Esophagus squamous epithelium (tissue), 5 donors: ENCODE measurements around the gene DNAH1. TPM values are rescaled to one million over a fixed set of nuclear protein-coding genes. Genes with fewer than 3 reads are reported as not detected.

ENCODE experiments used
- DNase-seq: peaks from one replicate; lab custom pipeline; 2025; lab: John Stamatoyannopoulos, UW
- H3K27ac ChIP-seq, 4 donors: fragments of 200-600 bp; sonication (generic); one replicate each; pipeline ENCODE4 v1.5.1; 2016 to 2019; ENCODE audit warnings: mild to moderate bottlenecking in 1 of 4
- H3K27me3 ChIP-seq, 4 donors: fragments of 200-600 bp; sonication (generic); 1 replicate in 3 of 4; 2 replicates in 1 of 4; pipeline versions ENCODE4 v1.5.1 to v1.6.0; 2017 to 2021; ENCODE audit warnings: antibody characterized with exemption in 1 of 4
- H3K36me3 ChIP-seq, 3 donors: fragments of 200-600 bp; sonication (generic); one replicate each; pipeline ENCODE4 v1.5.1; 2016 to 2019
- H3K4me1 ChIP-seq, 3 donors: fragments of 200-600 bp; sonication (generic); one replicate each; pipeline ENCODE4 v1.5.1; 2017 to 2019
- H3K4me3 ChIP-seq, 4 donors: fragments of 200-600 bp; sonication (generic); 1 replicate in 3 of 4; 2 replicates in 1 of 4; pipeline ENCODE4 v1.5.1; 2016 to 2019; ENCODE audit warnings: mild to moderate bottlenecking in 2 of 4, moderate library complexity in 1 of 4
- H3K9me3 ChIP-seq, 3 donors: fragments of 200-600 bp; sonication (generic); one replicate each; pipeline ENCODE4 v1.5.1; 2016 to 2019
- CTCF ChIP-seq, 6 experiments: fragments of 450-650 bp in 4 of 6; fragments of 200-600 bp in 2 of 6; sonication (generic) in 2 of 6; IDR thresholded peaks; one replicate each; pipeline ENCODE4 v1.5.1; 2016 to 2019; ENCODE audit warnings: antibody characterized with exemption in 6 of 6, mild to moderate bottlenecking in 4 of 6, moderate library complexity in 4 of 6
- POLR2A ChIP-seq, 4 donors: fragments of 450-650 bp; IDR thresholded peaks; one replicate each; pipeline ENCODE4 v1.6.1; 2017; ENCODE audit warnings: antibody characterized with exemption in 4 of 4, mild to moderate bottlenecking in 4 of 4, moderate library complexity in 3 of 4
- WGBS, 2 donors: methylation state at CpG; one replicate each; pipeline ENCODE4 v1.1.5; 2018; 5-methylcytosine and 5-hydroxymethylcytosine counted together
- intact Hi-C: fragments of 100-400 bp; cut with DNase I; formaldehyde crosslinking; loops from one replicate; pipeline ENCODE4 v1.15.0; 2022
- total RNA-seq, 4 donors: library from RNA; depleted of rRNA; stranded (reverse); fragments of >200 nt; gene quantifications; one replicate each; pipeline ENCODE4 v1.1.0, GENCODE V29; 2016
- donor health status: DM: yes; HTN: yes; CAD: no.

The DNAH1 gene
- total RNA-seq, 4 donors from 2014 or later, result 1.3 to 5.9 (median 1.9) TPM

GRCh38 chr3:52339612-52340011 lies 23.5 kb downstream of the DNAH1 start:
- no peak for DNase-seq
- no peak overlapping the region for H3K27ac ChIP-seq
- H3K4me3 ChIP-seq, result no peak overlapping the region
- no peaks in the 10 kb centered on the region for H3K9me3 ChIP-seq
- no peaks in the 10 kb centered on the region for H3K4me1 ChIP-seq
- no peaks in the 10 kb centered on the region for H3K27me3 ChIP-seq
- TF ChIP-seq POLR2A (IDR thresholded peaks at IDR 0.05), result no peak
- peak in 5 of 6 experiments; percentile 63 to 76 (median 71) for TF ChIP-seq CTCF (IDR thresholded peaks at IDR 0.05)
- H3K36me3 ChIP-seq, result peaks cover 0 to 20% (median 0%) of the 10 kb centered on the region in 3 donors
- intact Hi-C loops, result loop anchor here (5.0 kb wide), 1 partner anchor 117 kb away; no protein-coding TSS in a partner anchor
- WGBS, 2 donors, result 1 to 2% methylated on average over 3 of the region's 3 CpGs

- intact Hi-C loops, result loop anchor here (5.0 kb wide), 1 partner anchor 119 kb away; no protein-coding TSS in a partner anchor
- no peak for TF ChIP-seq CTCF (IDR thresholded peaks at IDR 0.05)
- TF ChIP-seq POLR2A (IDR thresholded peaks at IDR 0.05), result no peak
- Histone ChIP-seq H3K36me3 (peaks cover 0 to 25% (median 0%) of the 10 kb centered on the region in 3 donors), H3K4me1 (peaks cover under 1 to 9% (median 4%) of the 10 kb centered on the region in 3 donors), H3K9me3 (no peaks in the 10 kb centered on the region), H3K4me3 (no peak overlapping the region), H3K27me3 (no peaks in the 10 kb centered on the region), H3K27ac (no peak overlapping the region)
- DNase-seq, result no peak
- WGBS, 2 donors, result 73% methylated on average over 3 to 5 of the region's 5 CpGs
These were observed 25.0 kb downstream of the DNAH1 start for GRCh38 chr3:52341123-52341522.

- H3K9me3 ChIP-seq, result no peaks in the 10 kb centered on the region
- H3K27ac ChIP-seq, result no peak overlapping the region
- peaks cover 6 to 32% (median 13%) of the 10 kb centered on the region in 3 donors for H3K4me1 ChIP-seq
- no peak overlapping the region for H3K4me3 ChIP-seq
- TF ChIP-seq POLR2A (IDR thresholded peaks at IDR 0.05) (no peak), CTCF (IDR thresholded peaks at IDR 0.05) (no peak)
- intact Hi-C loops, result loop anchor here (5.0 kb wide), 1 partner anchor 122 kb away; no protein-coding TSS in a partner anchor
- H3K27me3 ChIP-seq, result no peaks in the 10 kb centered on the region
- DNase-seq, result no peak
- WGBS, 2 donors, result 95 to 100% methylated on average over 4 to 9 of the region's 11 CpGs
- peaks cover 0 to 34% (median 0%) of the 10 kb centered on the region in 3 donors for H3K36me3 ChIP-seq
These were observed 28.0 kb downstream of the DNAH1 start for GRCh38 chr3:52343946-52344600.

- intact Hi-C loops, result no loop called here
- H3K27me3 ChIP-seq, result no peaks in the 10 kb centered on the region
- no peaks in the 10 kb centered on the region for H3K9me3 ChIP-seq
- no peak for TF ChIP-seq CTCF (IDR thresholded peaks at IDR 0.05)
- 67 to 100% methylated on average over 1 to 2 of the region's 9 CpGs for WGBS, 2 donors
- DNase-seq, result no peak
- no peak overlapping the region for H3K4me3 ChIP-seq
- H3K27ac ChIP-seq, result no peak overlapping the region
- H3K4me1 ChIP-seq, result peaks cover 6 to 39% (median 13%) of the 10 kb centered on the region in 3 donors
- peaks cover 0 to 50% (median 0%) of the 10 kb centered on the region in 3 donors for H3K36me3 ChIP-seq
These were observed 29.5 kb downstream of the DNAH1 start for GRCh38 chr3:52345521-52346109.
